HG02798 (cell line): ENCODE data around the gene LINC01488.

ENCODE experiments used
- ATAC-seq: cut with Tn5 transposase; IDR thresholded peaks from one replicate; pipeline ENCODE4 v1.9.1; 2021; ENCODE audit warnings: mild to moderate bottlenecking; ENCODE audit not compliant: unreplicated experiment, poor library complexity

The LINC01488 gene

DNA sequence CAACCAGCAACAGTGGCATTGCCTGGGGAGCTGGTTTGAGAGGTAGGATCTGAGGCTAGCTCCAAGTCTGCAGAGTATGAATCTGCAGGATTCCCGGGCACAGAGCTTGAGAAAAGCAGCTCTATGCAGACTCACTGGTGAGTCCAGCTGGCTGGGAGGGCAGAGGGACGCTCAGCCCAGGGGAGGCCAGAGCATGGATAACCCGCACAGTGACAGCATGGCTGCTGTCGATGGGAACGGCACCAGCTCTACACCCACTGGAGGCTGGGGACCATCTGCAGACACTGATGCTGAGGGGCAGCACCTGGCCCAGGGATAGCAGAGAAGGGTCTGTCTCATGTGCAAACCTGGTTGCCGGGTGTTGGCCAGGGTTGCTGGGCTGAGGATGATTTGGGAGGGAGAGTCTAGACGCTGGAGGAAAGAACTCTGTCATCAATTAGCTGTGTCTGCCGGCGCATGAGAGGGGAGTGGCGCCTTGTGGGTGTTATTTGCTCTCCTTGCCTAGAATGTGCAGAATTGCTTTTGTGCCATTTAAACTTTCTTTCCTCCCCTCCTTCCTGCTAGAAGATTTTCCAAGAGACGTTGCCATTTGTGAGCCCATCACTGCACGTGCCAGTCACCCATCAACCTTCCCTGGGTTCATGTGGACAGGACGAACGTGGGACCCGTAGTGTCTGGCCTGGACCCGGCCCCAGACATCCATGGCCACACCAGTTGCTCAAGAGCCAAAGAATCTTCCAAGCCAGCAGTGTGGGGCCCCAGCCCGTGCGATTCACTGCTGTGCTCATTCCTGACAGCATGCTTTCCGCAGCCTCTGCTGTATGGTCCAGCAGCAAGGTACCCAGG is 19.1 kb upstream of the LINC01488 start:
- no peak for ATAC-seq

DNA sequence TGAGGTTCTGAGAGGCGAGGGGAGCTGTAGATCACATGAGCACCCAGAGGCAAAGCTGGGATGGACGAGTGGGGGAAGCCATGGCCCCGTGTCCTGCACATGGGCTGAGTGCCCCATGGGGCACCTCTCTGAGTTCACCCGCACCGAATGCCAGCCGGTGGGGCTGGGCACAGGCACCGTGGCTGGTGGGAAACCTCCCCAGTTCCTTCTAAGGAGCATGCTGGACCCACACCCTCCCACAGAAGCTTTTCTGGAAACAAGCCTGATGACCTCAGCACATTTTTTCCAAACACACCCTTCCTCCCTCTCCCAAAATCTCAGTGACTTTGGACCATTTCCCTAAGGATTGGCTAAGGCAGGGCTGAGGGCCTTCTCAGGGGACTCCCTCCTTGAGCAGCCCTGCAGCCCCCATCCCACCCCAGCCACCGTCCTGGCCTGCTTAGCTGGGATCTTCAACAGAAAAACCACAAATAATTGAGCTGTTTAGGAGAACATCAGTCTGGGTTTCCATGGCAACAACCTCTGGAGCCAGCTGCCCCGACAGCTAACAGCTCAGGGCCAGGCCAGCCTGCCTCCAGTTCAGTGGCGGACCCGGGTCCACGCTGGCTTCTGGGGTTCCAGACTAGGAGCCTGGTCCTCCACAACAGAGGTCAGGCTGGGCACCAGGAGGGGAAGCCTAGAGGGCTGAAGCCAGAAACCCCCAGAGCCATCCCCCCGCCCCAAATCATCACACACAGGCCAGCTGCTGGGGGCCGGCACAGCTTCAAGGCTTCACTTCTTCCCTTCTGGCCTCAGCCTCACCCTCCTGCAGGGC is 18.1 kb upstream of the LINC01488 start:
- ATAC-seq, result no peak

DNA sequence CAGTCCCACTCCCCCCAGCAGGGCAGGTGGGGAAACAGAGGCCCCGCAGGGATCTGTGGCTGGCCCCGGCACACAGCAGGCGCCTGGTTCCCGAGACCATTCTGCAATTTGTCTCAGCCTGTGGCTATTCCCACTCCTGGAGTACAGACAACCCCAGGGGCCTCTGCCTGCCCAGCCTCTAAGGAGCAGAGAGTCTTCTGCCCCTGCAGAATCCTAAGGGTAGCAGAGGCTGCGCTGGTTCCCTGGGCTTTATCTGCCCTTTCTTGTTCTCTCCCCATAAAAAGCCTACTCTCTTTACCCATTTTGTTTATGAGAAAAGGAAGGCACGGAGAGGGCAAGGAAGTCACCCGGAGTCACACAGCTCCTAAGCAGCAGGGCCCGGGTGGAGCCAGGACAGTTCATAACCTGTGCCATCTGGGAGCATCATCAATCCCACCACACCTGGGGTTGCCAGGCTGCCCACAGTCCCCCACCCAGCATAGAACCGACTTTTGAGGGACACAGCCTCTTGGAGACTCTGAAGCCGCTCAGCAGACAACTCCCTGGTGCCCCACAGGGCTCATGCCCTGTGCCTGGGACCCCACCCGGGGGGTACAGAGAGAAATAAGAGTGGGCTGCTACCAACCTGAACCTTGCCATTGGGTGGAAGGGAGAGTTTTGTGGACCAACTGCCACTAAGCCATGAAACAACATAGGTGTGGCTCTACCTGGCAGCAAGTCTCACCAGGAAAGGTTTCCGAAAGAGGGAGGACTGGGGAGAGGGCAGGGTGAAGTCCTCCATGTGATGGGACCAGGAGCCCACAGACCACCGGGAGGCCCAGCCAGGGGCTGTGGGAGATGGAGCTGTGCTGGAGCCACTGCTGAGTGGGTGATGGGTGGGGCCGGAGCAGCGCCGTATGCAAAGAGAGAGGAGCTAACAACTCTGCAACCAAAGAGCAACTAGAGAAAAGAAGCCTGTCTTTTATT is 17.2 kb upstream of the LINC01488 start:
- ATAC-seq, result no peak

DNA sequence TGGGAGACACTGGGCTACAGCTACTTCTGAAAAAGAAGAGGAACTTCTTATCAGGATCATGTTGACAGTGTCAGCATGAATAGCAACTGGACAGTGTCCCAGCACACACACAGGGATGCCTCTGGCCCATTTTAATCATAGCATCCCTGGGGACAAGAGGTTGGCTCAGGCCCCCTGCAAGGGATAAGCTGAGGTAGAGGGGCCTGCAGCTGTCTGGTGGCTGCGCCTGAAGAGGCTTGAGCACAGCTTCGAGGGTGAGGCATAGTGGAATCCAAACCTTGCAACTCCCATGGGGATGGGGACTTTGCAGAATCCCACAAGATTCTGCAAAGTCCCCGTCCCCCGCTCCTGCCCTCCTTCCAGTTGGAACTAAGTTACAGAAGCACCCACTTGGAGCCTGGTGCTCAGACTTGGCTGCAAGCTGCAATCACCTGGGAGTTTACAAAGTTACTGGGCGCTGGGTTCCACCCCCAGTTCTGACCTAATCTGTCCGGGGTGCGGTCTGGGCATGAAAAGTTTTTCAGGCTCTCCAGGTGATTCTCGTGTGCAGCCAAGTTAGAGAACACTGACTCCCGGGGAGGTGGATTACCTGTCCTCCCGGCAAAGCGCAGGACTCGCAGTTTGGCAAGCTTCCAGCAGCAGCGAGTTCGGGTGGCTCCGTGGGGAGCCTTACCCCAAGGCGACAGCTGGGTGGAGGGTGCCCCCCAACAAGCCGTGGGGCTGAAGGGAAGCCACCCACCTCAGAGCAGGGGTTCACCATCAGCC is 16.0 kb upstream of the LINC01488 start:
- ATAC-seq, result no peak

DNA sequence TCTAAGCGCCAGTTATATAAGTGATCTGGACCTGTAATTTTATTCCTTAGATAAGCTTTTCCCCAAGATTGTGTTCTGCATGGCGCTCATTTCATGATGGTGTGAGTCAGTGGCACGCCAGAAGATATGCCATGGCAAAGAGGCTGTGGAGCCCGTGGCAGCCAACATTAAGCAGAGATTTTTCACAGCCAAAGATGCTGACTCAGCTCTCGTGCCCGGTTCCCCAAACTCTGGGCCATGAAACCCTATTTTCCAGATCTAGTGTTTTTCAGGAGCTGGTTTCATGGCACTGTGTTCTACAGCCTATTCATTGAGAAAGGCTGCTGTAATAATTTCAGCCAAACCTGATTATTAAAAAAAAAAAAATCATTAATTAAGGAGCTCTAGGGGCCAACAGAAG is 15.4 kb upstream of the LINC01488 start:
- ATAC-seq, result no peak

DNA sequence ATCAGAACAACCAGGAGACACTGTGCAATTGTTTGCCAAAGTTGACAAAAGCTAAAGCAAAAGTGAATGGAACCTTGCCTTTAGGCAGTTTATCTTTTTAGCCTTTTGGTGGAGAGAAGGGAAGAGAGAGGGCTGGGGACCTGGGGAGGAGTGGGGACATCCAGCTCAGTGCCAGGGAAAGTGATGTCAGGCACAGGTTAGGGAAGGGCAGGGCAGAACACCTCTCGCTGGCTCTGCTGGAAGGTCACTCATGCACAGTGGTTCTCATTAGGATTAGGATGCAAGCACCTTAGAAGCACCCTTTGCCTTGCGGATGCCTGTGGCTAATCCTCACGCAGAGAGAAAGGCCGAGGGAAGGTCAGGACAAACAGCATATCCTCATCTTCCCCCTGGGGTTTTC is 14.3 kb upstream of the LINC01488 start:
- ATAC-seq, result no peak

DNA sequence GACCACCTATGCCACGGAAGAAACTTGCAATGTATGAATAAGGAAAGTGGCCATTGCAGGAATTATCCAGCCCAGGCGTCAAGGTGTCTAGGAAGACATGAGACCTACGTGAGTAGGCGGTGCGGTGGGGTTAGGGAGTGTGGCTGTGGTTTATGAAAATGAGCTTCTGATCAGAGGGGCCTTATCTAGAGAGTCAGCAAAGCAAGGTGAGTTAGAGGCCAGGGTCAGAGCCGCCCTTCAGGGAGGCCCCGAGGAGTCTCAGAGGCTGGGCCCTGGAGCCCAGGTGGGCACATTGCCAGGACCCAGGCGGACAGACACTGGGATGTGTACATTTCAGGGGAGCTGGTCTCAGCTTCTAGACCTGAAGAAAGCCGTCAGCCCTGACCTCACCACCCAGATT is 13.8 kb upstream of the LINC01488 start:
- ATAC-seq, result no peak

DNA sequence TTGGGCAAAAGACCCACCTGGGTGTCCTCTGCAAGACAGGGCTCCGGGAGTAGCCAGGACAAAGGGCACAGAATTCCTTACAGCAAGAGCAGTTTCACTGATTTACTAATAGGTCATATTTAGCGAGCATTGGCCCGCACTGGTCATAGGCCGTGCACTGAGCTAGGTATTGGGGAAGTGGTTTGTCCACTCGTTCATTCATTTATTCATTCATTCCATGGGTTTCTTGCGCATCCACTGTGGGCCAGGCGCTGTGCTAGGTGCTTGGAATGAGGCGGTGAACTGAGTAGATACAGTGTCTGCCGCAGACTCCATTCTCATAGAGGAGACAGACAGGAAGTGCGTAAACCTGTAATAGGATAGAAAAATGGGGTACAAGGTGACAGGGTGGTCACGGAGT is 13.2 kb upstream of the LINC01488 start:
- no peak for ATAC-seq

DNA sequence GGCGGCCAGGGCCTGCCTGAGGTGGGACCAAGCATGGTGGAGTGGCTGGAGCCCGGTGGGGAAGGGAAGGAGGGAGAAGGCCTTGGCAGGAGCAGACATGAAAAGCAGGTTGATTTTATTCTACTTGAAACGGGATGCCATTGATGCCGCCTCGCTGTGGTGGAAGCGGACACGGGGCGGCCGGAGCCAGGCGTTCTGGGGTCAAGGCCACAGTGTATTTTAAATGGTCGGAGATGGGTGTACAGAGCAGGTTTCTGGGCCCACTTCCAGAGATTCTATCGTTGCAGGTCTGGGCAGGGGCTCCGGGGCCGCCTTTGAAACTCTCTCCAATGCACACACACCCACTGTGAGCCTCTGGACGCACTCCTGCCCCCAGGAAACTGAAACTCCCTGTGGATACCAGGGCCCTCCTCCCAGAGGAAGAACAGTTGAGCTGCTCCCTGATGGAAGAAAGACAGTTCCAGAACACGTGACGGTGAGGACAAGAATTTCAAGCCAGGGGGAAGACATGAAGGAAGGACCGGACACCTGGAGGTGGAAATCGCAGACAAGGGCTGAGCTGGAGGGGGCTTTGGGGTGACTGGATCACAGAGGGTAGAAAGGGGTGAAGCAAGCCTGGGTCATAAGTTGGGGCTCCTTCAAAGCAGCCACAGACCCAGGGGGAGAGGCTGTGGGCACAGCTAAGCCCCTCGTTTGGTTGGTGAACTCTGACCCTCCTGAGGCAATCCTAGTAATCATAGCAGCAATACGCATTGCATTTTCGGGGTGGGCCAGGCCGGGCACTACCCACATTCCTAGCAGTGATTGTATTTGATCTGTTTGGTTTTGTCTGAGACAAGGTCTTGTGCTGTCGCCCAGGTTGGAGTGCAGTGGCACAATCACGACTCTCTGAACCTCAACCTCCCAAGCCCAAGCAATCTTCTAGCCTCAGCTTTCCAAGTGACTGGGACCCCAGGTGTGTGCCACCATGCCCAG is 12.3 kb upstream of the LINC01488 start:
- ATAC-seq, result no peak

DNA sequence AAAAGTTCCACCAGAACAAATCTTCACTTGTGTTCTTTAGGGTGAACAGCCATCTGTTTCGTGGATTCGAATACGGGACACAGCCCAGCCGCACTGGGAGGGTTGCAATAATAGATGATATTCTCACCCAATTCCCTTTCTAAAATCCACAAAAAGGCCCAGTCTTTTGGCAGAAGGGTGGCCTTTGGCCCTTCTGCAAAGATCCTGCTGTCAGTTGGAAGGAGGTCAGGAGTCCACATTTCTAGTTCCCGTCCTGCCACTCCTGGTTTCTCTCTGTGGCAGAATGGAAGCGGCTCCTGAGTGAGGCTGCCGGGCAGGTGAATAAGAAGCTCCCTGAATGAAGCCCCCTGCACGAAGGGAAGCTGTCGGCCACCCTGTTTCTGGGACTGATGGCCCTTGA is 11.2 kb upstream of the LINC01488 start:
- ATAC-seq, result no peak

DNA sequence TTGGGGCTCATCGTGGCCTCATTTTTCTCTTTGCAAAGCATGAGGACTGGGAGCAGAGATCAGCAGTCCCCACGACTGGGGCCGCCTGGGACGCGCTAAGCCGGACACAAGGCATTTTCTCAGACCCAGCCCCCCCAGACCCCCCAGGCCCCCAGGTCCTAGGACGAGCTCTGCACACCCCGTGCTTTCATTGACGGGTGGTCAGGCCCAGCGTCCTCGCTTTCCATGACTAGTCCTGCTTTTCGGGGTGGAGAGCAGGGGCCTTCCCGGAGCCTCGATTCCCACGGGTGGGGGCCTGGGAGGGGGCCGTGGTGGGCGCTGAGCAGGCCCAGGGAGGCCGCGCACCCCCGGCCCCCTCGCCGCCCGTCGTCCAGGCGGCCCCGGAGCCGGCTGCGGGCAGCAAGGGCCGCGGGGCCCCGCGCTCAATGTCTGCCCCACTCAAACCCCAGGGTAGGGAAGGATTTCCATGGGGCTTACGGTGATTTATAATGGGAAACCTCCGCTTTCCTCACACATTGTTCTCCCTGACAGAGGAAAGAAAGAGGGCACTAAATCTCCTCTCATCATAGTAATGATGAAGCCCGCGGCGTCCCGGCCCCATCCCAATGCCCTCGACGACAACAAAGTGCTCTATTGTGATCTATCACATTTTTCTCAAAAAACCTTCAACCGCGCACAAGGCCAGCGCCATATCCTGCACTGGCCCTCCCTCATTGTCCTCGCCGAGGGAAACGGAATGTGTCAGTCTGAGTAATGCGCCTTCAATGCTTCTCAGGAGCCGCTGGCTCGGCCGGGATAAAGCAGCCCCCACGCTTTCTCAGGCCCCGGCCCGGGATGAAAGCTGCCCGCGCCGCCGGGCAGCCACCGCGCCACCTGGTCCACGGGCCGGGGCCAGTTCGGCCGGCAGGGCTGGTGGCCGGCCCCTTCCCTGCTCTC is 10.4 kb upstream of the LINC01488 start:
- ATAC-seq, result no peak

DNA sequence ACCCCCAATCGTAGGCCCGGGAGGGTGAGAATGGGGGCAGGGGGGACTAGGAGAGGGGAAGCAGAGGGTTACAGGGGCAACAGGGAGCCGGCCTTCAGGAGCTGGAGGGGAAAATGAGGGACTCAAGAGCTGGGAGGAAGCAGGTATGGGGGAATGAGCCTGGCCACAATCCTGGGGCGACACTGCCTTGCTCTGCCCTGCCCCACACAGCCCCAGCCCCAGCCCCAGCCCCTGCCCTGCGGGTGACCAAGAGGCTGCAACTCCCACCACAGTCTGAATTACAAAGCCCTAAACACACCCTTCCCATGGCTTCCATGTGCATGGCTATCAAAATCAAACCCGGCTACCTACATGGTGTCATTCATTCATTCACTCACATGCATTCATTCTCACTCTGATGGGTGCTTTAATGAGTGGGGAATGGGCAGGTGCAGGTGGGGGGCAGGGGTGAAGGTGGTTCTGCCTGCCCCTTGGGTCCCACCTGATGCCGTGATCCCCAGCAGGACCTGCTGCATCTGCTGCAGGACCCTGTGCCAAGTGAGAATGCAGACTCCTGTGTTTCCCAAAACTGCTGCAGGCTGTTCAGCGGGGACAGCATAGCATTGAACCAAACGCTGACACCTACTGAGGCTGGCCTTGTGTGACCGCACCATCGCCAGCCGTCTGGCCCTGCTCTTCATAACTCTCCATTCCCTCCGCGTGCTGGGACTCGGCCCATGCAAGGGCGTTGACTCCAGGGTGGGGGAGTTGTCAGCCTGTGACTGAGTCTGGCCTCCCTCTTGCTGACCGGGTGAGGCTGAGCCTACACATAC is 9.5 kb upstream of the LINC01488 start:
- no peak for ATAC-seq

DNA sequence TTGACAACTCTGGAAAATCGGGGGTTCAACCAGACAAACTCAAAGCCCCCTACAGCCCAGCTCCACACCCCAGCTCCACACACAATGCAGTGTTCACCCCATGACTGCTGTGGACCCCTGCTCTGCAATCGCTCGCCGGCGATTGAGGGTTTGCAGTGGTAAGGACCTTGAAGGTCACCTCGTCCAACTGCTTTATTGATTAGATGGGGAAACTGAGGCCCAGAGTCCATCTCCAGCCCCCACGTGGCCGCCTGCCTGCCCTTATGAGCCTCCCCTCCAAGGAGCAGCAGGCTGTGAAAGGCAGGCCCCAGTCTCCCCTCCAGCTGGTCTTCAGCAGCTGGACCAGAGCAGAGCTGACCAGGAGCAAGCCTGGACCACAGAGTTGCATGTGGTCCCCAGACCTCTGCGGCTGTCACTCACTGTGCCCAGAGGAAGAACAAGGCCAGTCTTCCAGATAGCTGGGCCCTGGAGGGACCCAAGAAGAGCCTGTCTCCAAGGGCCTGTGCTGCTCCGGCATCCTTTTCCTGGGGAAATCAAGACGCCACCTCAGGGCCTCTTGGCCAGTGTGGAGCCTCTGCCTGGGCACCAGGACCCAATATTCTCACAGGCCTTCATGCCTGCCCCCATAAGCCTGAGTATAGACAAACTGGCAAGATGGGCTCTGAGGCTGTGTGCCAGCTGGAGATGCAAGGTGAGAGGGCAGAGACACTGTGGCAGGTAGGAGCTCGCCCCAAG is 8.8 kb upstream of the LINC01488 start:
- no peak for ATAC-seq

DNA sequence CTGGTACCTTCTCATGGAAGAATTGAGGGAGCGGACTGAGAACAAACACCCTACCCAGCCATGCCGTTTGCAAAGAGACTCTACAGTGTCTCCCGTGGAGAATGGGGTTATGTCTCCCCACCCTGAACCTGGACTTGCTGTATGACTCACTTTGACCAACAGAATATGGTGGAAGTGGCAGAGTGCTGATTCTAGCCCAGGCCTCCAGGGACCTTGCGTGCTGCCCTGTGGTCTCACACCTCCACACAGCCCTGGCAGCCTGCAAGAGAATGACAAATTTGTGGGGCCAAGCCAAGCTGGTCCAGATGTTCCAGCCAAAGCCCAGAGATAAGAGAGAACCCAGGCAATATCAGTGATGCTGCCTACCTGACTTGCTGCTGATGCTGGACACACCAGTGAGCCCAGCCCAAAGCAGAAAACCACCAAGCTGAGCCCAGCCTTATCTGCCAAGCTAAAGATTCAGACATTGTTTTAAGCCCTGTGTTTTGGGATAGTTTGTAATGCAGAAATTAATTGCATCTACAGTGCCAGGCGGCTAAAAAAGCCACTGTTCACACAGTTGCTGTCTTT is 8.1 kb upstream of the LINC01488 start:
- ATAC-seq, result no peak

DNA sequence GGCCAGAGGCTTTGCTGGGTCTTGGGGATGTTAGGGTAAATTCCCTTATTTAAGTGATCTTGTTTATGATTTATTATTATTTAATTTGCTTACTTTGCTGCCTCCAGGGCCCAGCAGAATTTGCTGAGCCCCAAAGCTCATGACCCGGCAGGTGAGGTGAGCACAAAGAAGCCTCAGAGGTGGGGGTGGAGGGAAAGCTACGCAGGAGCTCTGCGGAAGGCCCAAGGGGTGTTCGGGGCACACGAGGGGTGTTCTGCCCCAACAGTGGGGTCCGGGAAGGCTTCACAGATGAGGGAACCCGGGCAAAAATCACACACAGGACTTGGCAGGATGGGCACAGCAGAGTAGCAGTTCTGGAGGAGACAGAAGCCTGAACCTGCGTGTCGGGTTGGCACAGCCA is 6.7 kb upstream of the LINC01488 start:
- ATAC-seq, result no peak
